GM18867 (cell line): Measurements from ENCODE around the gene POU3F3.

ENCODE experiments used
- ATAC-seq: cut with Tn5 transposase; IDR thresholded peaks from one replicate; pipeline ENCODE4 v1.9.1; 2021; ENCODE audit warnings: mild to moderate bottlenecking, moderate library complexity; ENCODE audit not compliant: unreplicated experiment

Gene POU3F3

DNA sequence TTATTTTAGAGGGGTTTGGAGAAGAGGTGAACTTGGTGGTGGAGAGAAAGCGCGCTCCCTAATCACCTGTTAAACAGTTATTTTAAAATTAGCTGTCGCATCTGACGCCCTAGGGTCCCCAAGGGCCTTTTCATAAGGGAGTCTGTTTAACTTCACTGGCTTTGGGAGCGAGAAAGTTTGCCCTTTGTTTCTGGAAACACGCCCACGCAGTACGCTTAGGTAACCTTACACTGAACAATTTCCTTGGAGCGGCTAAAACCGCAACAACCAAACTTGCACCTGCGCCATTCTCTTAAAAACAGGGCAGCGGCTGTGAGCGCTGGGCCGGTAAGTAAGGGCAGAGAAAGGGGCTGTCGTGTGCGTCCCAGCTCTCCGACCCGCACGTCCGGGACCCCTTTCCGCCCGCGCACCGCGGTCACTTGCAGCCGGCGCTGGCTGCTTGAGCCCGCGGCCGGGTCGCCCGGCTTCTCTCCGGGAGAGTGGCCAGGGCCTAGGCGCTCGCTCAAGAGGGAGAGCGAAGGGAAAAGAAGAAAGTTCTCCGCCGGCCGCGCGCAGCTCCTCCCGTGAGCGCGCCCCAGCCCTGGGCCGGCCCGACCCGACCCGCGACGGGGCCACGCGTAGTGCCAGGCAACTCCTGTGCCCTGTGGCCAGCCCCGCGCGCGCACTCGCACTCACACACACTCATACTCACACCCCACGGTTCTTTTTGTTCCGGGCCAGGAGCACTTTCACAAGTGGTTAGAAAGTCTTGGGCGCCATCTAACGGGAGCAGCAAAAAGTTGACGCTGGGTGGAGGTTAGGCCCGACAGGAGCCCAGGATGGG, 19.2 kb downstream of the POU3F3 start:
- peak; percentile 91 for ATAC-seq

GRCh38 chr2:104873689-104874054, 19.8 kb downstream of the POU3F3 start:
- no peak for ATAC-seq

DNA sequence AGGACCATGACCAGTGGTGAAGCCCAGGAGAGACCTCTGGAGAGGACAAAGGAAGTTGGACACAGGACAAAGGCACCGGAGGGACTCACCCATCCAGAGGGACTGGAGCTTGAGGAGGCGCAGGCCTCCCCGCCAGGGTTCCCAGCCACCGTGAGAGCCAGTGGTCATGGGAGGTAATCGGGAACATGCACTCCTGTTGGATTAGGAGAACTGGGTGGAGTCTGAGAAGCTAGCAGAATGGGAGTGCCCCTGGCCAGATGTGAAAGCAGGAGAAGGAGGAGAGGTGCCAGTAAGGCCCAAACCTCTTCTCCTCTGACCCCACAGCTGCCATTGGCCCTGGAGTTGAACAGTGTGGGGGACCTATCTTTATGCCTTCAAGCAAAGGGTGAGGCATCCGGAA, 20.3 kb downstream of the POU3F3 start:
- no peak for ATAC-seq

- ATAC-seq, result no peak
These were observed 21.3 kb downstream of the POU3F3 start for GRCh38 chr2:104875262-104875661.

DNA sequence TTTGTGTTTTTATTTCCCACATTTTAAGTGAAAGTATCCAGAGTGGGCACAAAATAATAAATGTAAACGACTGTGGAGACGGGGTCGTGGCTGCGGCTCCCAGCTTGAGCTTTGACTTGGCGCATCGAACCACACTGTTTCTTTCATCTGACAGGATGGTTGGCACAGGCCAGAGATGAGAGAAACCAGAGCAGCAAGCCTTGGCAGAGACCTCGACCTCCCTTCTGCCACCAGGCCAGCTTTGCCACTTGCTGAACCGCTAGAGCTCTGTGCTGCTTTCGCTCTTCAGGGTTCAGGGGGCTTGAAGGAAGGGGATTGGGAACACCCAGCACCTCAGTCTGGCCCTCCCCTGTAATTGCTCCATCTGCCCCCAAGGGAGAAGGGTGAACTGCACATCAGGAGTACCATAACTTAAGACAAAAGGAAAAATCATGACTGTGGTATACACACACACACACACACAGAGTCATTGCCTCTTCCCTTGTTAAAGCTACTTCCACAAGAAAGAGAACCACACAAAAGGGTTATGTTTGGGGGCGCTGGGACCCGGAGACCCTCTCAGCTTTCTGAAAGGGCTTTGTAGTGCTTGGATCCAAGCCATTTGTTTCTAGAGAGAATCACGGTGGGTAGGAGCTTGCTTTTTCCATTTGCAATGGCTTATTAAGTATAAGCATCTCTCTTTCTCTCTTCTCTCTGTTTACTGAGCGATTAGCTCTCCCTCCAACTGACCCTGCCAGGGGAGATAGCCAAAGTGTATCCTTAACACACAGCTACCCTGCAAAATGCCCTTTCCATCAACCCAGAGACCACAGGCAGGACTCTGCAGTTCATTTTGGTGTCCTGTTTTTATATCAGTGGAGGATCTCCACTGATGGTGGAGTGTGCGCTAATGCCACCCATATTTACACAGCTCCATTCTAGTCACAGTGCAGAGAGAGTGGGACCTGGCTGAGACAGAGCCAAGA, 23.0 kb downstream of the POU3F3 start:
- no peak for ATAC-seq

- no peak for ATAC-seq
These were observed 25.1 kb downstream of the POU3F3 start for GRCh38 chr2:104878863-104879512.

- no peak for ATAC-seq
These were observed 26.2 kb downstream of the POU3F3 start for GRCh38 chr2:104880076-104880475.

DNA sequence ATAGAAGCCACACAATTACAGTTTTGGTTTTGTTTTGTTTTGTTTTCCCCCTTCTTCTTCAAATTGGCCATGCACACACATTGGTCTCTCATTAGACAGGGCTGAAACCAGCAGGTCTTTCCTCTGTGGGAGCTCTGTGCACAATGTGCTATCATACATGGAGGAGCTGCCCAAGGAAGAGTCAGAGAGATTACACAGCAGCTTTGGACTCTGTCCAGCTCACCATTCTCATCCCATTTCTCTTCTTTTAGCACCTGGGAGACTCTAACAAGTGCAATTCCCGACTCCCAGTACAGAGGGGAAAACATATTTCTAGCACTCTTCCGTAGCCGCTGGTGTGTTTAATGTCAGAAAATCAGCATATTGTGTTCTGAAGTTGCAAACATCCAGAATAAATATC, 29.4 kb downstream of the POU3F3 start:
- no peak for ATAC-seq

- no peak for ATAC-seq
These were observed 31.3 kb downstream of the POU3F3 start for GRCh38 chr2:104885119-104885782.

- ATAC-seq, result no peak
These were observed 33.8 kb downstream of the POU3F3 start for GRCh38 chr2:104887676-104888075.

DNA sequence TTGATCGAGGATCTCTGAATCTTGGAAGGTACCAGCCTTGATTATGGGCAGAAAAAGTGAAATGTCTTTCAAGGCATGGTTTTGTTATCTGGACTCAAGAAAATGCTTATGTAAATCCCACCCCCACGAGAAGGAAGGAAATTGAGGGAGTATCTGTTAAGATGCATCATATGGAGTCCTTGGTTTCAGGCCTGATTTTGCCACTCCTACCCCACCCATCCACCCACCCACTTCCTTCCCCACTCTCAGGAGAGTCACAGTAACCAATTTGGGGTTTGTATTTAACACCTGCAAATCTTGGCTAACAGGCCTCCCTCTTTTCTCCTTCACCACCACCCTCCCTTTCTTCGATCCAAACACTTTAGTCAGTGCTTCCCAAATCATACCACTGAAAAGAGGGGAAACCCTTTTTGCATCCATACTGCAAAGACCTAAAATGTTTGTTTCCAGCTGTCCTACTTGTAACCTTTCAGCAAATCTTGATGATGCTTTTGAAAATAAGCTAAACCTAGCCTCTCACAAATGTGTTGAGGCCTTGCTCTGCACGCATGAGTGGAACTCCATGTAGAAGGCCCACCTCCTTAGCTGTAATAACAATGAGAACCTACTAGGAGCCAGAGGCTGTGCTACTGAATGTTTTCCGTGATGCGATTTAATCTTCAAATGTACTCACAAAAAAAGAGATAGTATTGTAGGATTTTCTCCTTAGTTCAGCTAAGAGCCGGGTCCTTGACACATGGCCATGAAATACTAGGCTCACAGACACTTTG, 34.8 kb downstream of the POU3F3 start:
- peak; percentile 43 for ATAC-seq

DNA sequence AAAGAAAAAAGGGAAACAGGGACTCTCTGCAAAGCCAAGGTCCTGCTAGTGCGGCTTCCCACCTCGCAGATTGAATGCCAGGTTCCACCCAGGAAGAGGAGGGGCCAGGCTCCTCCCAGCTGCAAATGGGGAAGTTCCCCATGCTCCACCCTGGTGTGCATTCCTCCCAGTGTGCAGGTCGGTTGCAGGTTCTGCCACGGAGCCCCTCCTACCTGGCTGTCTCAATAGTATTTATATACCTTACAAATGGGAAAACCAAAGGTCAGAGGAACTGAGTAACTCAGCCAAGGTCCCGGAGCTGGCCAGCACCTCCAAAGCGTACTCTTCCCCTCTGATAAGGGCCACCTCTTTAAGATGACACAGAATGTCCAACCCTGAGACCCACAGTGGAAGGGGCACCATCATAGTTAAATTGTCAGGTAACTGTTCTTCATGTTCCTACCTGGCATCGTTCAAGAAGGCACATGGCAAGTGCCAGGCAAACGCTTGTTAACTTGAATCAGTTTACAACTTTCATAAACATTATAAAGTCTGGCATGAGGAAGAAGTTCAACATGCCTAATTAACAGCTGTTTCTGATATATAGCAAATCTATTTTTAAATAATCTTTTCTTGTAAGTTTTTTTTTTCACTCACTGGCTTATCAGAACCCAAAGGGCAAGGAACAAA, 35.5 kb downstream of the POU3F3 start:
- ATAC-seq, result peak; percentile 74

- ATAC-seq, result no peak
These were observed 36.2 kb downstream of the POU3F3 start for GRCh38 chr2:104889960-104890684.

- ATAC-seq, result no peak
These were observed 36.8 kb downstream of the POU3F3 start for GRCh38 chr2:104890685-104891069.

DNA sequence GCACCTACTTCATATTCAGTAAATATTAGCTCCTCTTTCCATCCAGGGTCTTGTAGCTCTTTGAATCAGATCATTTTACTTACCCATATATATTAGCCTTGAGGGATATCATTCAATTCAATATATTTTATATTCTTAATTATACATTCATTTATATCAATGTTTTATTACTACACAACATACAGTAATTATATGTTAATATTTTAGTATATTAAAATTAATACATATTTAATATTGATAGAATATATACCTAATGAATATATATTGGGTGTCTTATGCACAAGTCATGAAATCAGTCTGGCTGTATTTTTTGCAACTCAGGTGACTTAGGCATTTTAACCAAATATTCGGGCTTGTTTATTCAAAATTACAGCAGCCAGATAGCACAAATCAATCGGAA, 37.2 kb downstream of the POU3F3 start:
- no peak for ATAC-seq

GRCh38 chr2:104896446-104896845, 42.5 kb downstream of the POU3F3 start:
- ATAC-seq, result no peak

GRCh38 chr2:104897515-104898184, 43.7 kb downstream of the POU3F3 start:
- ATAC-seq, result no peak

GRCh38 chr2:104900608-104901007, 46.7 kb downstream of the POU3F3 start:
- ATAC-seq, result no peak
